Measurements from ENCODE around the gene CFAP68. TPM values are rescaled to one million over a fixed set of nuclear protein-coding genes. Genes with fewer than 3 reads are reported as not detected.

Gene CFAP68
- total RNA-seq, 5 donors from 2014 or later (not counting 1 experiment from before 2014, with no cell fraction given) = 12.0 to 18.6 (median 16.7) TPM

DNA sequence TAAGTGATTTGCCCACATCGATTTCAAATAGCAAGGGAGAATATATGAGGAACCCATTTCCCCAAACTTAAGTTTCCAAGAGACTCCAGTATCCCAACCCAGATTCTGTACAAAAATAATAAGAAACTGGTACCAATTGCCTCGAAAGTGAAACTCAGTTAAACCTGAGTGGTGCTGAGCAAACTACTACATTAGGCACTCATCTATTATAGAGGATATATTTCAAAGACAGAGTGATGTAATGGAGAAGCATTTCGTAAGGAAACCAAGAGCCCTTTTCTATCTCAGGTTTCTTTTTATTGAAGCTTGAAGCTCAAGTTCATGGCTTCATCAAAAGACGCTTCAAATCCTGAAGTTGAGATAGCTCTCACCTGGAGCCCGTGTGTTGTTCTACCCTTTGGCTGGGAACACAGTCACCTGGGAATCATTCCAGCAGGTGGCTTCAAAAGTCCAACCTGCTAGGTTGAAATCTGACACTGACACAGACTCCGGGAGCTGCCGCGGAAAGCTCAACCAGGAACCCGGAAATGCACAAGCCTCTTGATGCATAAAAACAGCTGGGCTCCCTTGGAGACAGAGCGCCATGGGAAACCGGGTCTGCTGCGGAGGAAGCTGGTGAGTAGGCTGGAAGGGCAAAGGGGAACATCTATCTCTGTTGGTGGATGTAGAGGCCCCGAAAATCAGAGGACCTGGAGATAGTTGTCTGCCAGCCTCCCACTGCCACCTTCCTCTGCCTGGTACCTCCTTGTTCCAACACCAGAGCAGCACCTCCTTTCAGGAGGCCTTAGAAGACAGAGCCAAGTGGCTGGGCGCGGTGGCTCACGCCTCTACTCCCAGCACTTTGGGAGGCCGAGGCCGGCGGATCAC is 39.3 kb downstream of the CFAP68 start, which contains the start of gene C11orf52:
Gene C11orf52, plus strand, starts transcription at position 524 of the 867 bp plus-strand sequence. Its CDS starts 60 bp downstream, at position 584.
- Mint-ChIP-seq H3K27ac (no peak within 1 kb of the TSS), H3K27me3 (peaks cover 33% of the 10 kb centered on the region in 2 donors), H3K4me1 (no peaks in the 10 kb centered on the region), H3K4me3 (peak within 1 kb of the TSS in 1 of 3 donors; percentile 16), H3K9me3 (no peaks in the 10 kb centered on the region), H3K36me3 (no peaks in the 10 kb centered on the region)
- Histone ChIP-seq H3K4me3 (ENCODE audit: control insufficient read depth in 1 of 2, extremely low read depth in 1 of 2, low read length in 1 of 2) (no peak within 1 kb of the TSS), H3K27me3 (replicated peaks in 1 of 2; ENCODE audit: control insufficient read depth in 2 of 2, extremely low read depth in 1 of 2, insufficient read depth in 2 of 2, low read length in 1 of 2) (peaks cover 4 to 26% of the 10 kb centered on the region in 2 experiments), H3K36me3 (ENCODE audit: control insufficient read depth in 2 of 2, extremely low read depth in 1 of 2, insufficient read depth in 1 of 2, low read length in 1 of 2) (no peaks in the 10 kb centered on the region), H3K9me3 (no peaks in the 10 kb centered on the region), H3K4me1 (ENCODE audit: control insufficient read depth in 1 of 2, extremely low read depth in 1 of 2, insufficient read depth in 2 of 2, low read length in 2 of 2) (no peaks in the 10 kb centered on the region), H3K27ac (ENCODE audit: low read length) (no peak within 1 kb of the TSS)
- WGBS (ENCODE audit: insufficient coverage) = 81% methylated on average over 11 of the region's 19 CpGs
- ChIA-PET POLR2A (no interaction called here), CTCF (no interaction called here)
- no peak for DNase-seq
- ATAC-seq (replicated peaks in 1 of 4) = no peak

DNA sequence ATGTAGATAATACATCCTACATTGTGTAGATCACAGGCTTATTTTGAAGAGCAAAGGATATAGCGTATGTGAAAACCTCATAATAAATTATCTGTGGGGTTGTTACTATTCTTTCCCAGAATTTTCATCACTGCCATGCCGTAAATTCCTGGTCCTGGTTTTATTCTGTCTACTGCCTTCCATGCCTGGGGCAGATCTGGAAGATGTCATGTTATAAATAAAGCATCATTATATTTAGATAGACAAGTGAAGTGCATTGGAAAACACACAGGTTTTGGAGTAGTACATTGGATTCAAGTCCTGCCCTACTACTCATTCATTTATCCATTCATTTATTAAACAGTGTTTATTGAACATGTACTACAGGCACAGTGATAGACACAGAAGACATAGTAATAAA is 41.6 kb downstream of the CFAP68 start:
- Mint-ChIP-seq H3K27me3 (peaks cover 17 to 23% of the 10 kb centered on the region in 2 donors), H3K27ac (no peak overlapping the region), H3K4me3 (no peak overlapping the region), H3K4me1 (peaks cover 0 to 3% (median 2%) of the 10 kb centered on the region in 3 donors), H3K9me3 (no peaks in the 10 kb centered on the region), H3K36me3 (no peaks in the 10 kb centered on the region)
- Histone ChIP-seq H3K27me3 (replicated peaks in 1 of 2; ENCODE audit: control insufficient read depth in 2 of 2, extremely low read depth in 1 of 2, insufficient read depth in 2 of 2, low read length in 1 of 2) (peaks cover 1 to 10% of the 10 kb centered on the region in 2 experiments), H3K4me1 (ENCODE audit: control insufficient read depth in 1 of 2, extremely low read depth in 1 of 2, insufficient read depth in 2 of 2, low read length in 2 of 2) (peaks cover 0 to under 1% of the 10 kb centered on the region in 2 experiments), H3K9me3 (no peaks in the 10 kb centered on the region), H3K4me3 (ENCODE audit: control insufficient read depth in 1 of 2, extremely low read depth in 1 of 2, low read length in 1 of 2) (no peak overlapping the region), H3K36me3 (ENCODE audit: control insufficient read depth in 2 of 2, extremely low read depth in 1 of 2, insufficient read depth in 1 of 2, low read length in 1 of 2) (no peaks in the 10 kb centered on the region), H3K27ac (ENCODE audit: low read length) (no peak overlapping the region)
- ChIA-PET CTCF (interaction anchor here in 1 of 2 donors (0.6 kb wide), 1 partner anchor 144 kb away, joined by 3 read pairs; no protein-coding TSS in a partner anchor), POLR2A (no interaction called here)
- DNase-seq (no peak), ATAC-seq (replicated peaks in 1 of 4) (no peak)
- WGBS (ENCODE audit: insufficient coverage) = no CpG with 5 or more reads among the region's 2 CpGs

DNA sequence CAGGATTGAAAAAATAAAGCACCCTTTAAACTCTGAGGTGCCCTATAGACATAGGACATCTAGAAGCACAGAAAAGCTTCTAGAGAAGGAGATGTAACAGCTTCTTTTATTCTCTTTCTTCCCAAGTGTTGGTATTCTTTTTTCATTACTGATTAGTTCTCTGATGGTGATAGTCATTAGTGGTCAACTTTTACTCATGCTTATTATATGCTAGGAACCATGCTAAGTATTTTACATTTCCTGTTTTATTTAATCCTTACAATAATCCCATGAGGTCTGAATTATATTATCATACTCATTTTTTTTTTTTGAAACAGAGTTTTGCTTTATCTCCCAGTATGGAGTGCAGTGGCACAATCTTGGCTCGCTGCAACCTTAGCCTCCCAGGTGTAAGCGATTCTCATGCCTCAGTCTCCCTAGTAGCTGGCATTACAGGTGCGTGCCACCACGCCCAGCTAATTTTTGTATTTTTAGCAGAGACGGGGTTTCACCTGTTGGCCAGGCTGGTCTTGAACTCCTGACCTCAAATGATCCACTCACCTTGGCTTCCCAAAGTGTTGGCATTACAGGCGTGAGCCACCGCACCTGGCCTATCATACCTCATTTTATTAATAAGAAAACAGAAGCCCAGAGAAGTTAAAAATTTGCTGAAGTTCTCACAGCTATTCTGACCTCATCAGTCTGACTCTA is 42.3 kb downstream of the CFAP68 start:
- no peak for DNase-seq
- H3K4me1 Mint-ChIP-seq = peaks cover 5 to 9% (median 9%) of the 10 kb centered on the region in 3 donors

DNA sequence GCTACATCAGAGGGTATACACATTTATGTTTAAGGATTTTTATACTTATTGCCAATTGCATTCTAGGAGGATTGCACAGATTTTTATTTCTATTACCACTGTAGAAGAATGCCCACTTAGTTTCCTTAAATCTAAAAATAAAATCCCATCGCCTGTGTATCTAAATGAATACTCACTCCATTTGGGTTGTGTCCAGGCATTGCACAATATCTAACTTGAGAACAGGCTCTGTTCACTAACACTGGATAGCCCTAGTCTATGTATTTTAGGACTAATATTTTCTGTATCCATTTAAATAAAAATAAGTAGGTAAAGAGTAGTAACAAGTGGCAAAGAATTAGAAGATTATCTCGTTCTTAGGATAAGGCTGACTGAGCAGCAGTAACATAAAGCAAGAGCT is 43.5 kb downstream of the CFAP68 start:
- Mint-ChIP-seq H3K27me3 (peaks cover 3 to 8% of the 10 kb centered on the region in 2 donors), H3K4me3 (no peak overlapping the region), H3K27ac (no peak overlapping the region), H3K36me3 (no peaks in the 10 kb centered on the region), H3K9me3 (no peaks in the 10 kb centered on the region), H3K4me1 (peaks cover 11 to 14% (median 13%) of the 10 kb centered on the region in 3 donors)
- H3K36me3 ChIP-seq (ENCODE audit: control insufficient read depth in 2 of 2, extremely low read depth in 1 of 2, insufficient read depth in 1 of 2, low read length in 1 of 2) = no peaks in the 10 kb centered on the region
- POLR2A ChIA-PET = no interaction called here
- H3K27me3 ChIP-seq (replicated peaks in 1 of 2; ENCODE audit: control insufficient read depth in 2 of 2, extremely low read depth in 1 of 2, insufficient read depth in 2 of 2, low read length in 1 of 2) = peaks cover 0 to 10% of the 10 kb centered on the region in 2 experiments
- DNase-seq (no peak), ATAC-seq (replicated peaks in 1 of 4) (no peak)
- no peak overlapping the region for H3K4me3 ChIP-seq (ENCODE audit: control insufficient read depth in 1 of 2, extremely low read depth in 1 of 2, low read length in 1 of 2)
- no peak overlapping the region for H3K27ac ChIP-seq (ENCODE audit: low read length)
- H3K4me1 ChIP-seq (ENCODE audit: control insufficient read depth in 1 of 2, extremely low read depth in 1 of 2, insufficient read depth in 2 of 2, low read length in 2 of 2) = peaks cover 2 to 17% of the 10 kb centered on the region in 2 experiments
- no peaks in the 10 kb centered on the region for H3K9me3 ChIP-seq
- CTCF ChIA-PET = no interaction called here
- WGBS (ENCODE audit: insufficient coverage) = 23% methylated on average over 2 of the region's 2 CpGs

More for the DNA sequence above, 42.3 kb downstream of the CFAP68 start:
- Mint-ChIP-seq H3K27ac (no peak overlapping the region), H3K27me3 (peaks cover 9 to 15% of the 10 kb centered on the region in 2 donors), H3K4me3 (no peak overlapping the region), H3K9me3 (no peaks in the 10 kb centered on the region), H3K36me3 (no peaks in the 10 kb centered on the region)
- peaks cover 0 to 9% of the 10 kb centered on the region in 2 experiments for H3K4me1 ChIP-seq (ENCODE audit: control insufficient read depth in 1 of 2, extremely low read depth in 1 of 2, insufficient read depth in 2 of 2, low read length in 2 of 2)
- ATAC-seq (replicated peaks in 1 of 4) = no peak
- CTCF ChIA-PET = no interaction called here
- H3K9me3 ChIP-seq = no peaks in the 10 kb centered on the region
- H3K36me3 ChIP-seq (ENCODE audit: control insufficient read depth in 2 of 2, extremely low read depth in 1 of 2, insufficient read depth in 1 of 2, low read length in 1 of 2) = no peaks in the 10 kb centered on the region
- H3K27me3 ChIP-seq (replicated peaks in 1 of 2; ENCODE audit: control insufficient read depth in 2 of 2, extremely low read depth in 1 of 2, insufficient read depth in 2 of 2, low read length in 1 of 2) = peaks cover 0 to 10% of the 10 kb centered on the region in 2 experiments
- POLR2A ChIA-PET = interaction anchor here in 1 of 2 donors (0.6 kb wide), 1 partner anchor 181 kb away, joined by 3 read pairs; no protein-coding TSS in a partner anchor
- H3K27ac ChIP-seq (ENCODE audit: low read length) = no peak overlapping the region
- no peak overlapping the region for H3K4me3 ChIP-seq (ENCODE audit: control insufficient read depth in 1 of 2, extremely low read depth in 1 of 2, low read length in 1 of 2)
- 95% methylated on average over 6 of the region's 7 CpGs for WGBS (ENCODE audit: insufficient coverage)

DNA sequence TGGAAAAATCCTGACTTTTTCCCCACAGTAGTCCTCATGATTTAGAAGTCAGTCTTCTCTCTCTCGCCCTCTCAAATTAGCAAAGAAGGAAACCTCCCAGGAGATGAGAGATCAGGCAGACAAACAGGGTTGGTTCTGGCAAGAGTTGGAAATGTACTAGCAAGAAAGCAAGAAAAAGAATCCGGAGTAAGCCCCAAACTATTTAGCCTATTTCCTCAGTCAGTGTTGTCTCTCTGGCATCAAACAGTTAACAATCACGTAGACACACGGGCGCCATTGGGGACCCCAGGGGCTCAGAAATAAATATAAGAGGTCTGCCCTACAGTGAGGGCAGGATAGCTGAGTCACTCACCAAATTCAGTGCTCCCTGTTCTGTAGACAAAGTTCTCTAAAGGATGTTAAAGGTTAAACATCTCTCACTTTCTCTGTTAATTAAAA is 44.0 kb downstream of the CFAP68 start:
- Histone ChIP-seq H3K9me3 (no peaks in the 10 kb centered on the region), H3K4me3 (ENCODE audit: control insufficient read depth in 1 of 2, extremely low read depth in 1 of 2, low read length in 1 of 2) (no peak overlapping the region), H3K27me3 (replicated peaks in 1 of 2; ENCODE audit: control insufficient read depth in 2 of 2, extremely low read depth in 1 of 2, insufficient read depth in 2 of 2, low read length in 1 of 2) (peaks cover 0 to 10% of the 10 kb centered on the region in 2 experiments), H3K27ac (ENCODE audit: low read length) (no peak overlapping the region), H3K36me3 (ENCODE audit: control insufficient read depth in 2 of 2, extremely low read depth in 1 of 2, insufficient read depth in 1 of 2, low read length in 1 of 2) (no peaks in the 10 kb centered on the region), H3K4me1 (ENCODE audit: control insufficient read depth in 1 of 2, extremely low read depth in 1 of 2, insufficient read depth in 2 of 2, low read length in 2 of 2) (peaks cover 2 to 19% of the 10 kb centered on the region in 2 experiments)
- CTCF ChIA-PET = no interaction called here
- Mint-ChIP-seq H3K9me3 (no peaks in the 10 kb centered on the region), H3K4me1 (peaks cover 11 to 14% (median 13%) of the 10 kb centered on the region in 3 donors), H3K27ac (no peak overlapping the region), H3K27me3 (peaks cover 0 to 8% of the 10 kb centered on the region in 2 donors), H3K36me3 (no peaks in the 10 kb centered on the region), H3K4me3 (no peak overlapping the region)
- no CpG with 5 or more reads among the region's 5 CpGs for WGBS (ENCODE audit: insufficient coverage)
- no peak for ATAC-seq (replicated peaks in 1 of 4)
- POLR2A ChIA-PET = no interaction called here
- no peak for DNase-seq

DNA sequence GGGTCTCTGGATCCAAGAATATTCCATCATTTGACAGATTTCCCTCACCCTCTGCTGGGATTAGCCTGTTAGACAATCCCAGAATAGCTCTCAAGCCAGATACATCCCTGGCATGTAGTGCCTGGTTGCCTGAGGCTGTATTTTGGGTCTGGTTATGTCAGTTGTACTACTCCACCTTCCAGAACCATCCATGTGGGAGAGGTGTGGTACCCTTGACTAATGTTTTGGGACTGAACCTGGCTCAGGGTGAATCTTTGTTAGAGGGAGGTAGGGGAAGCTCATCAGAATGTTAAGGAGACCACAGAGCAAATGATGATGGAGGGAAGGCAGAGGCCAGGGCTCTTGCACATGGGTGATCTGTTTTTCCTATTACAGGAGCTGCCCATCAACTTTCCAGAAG is 44.6 kb downstream of the CFAP68 start:
- Histone ChIP-seq H3K36me3 (ENCODE audit: control insufficient read depth in 2 of 2, extremely low read depth in 1 of 2, insufficient read depth in 1 of 2, low read length in 1 of 2) (no peaks in the 10 kb centered on the region), H3K4me3 (ENCODE audit: control insufficient read depth in 1 of 2, extremely low read depth in 1 of 2, low read length in 1 of 2) (no peak overlapping the region), H3K4me1 (ENCODE audit: control insufficient read depth in 1 of 2, extremely low read depth in 1 of 2, insufficient read depth in 2 of 2, low read length in 2 of 2) (peaks cover 2 to 19% of the 10 kb centered on the region in 2 experiments), H3K9me3 (no peaks in the 10 kb centered on the region), H3K27ac (ENCODE audit: low read length) (no peak overlapping the region), H3K27me3 (replicated peaks in 1 of 2; ENCODE audit: control insufficient read depth in 2 of 2, extremely low read depth in 1 of 2, insufficient read depth in 2 of 2, low read length in 1 of 2) (peaks cover 0 to 6% of the 10 kb centered on the region in 2 experiments)
- Mint-ChIP-seq H3K27ac (peak overlapping the region in 1 of 2 donors; percentile 14), H3K4me1 (peaks cover 11 to 14% (median 13%) of the 10 kb centered on the region in 3 donors), H3K36me3 (no peaks in the 10 kb centered on the region), H3K27me3 (peaks cover 0 to 8% of the 10 kb centered on the region in 2 donors), H3K4me3 (no peak overlapping the region), H3K9me3 (no peaks in the 10 kb centered on the region)
- POLR2A ChIA-PET = interaction anchor here in 1 of 2 donors (1.1 kb wide), 1 partner anchor 12 kb away, joined by 3 read pairs; no protein-coding TSS in a partner anchor
- no peak for DNase-seq
- no peak for ATAC-seq (replicated peaks in 1 of 4)
- CTCF ChIA-PET = interaction anchor here in 1 of 2 donors (1.2 kb wide), 1 partner anchor 42 kb away, joined by 3 read pairs; no protein-coding TSS in a partner anchor
